NCI-H2081 (cell line): ENCODE measurements around the gene FMN1.

ENCODE experiments used
- DNase-seq, 2 experiments: peaks; one replicate each; lab custom pipeline; 2025; lab: John Stamatoyannopoulos, UW

Gene FMN1

GRCh38 chr15:33119865-33120264 is 74.6 kb downstream of the FMN1 start:
- peak in 1 of 2 experiments; percentile 53 for DNase-seq

GRCh38 chr15:33119273-33119672 is 75.2 kb downstream of the FMN1 start:
- DNase-seq = no peak

- no peak for DNase-seq
Observed at GRCh38 chr15:33116198-33116597, 78.3 kb downstream of the FMN1 start.

DNA sequence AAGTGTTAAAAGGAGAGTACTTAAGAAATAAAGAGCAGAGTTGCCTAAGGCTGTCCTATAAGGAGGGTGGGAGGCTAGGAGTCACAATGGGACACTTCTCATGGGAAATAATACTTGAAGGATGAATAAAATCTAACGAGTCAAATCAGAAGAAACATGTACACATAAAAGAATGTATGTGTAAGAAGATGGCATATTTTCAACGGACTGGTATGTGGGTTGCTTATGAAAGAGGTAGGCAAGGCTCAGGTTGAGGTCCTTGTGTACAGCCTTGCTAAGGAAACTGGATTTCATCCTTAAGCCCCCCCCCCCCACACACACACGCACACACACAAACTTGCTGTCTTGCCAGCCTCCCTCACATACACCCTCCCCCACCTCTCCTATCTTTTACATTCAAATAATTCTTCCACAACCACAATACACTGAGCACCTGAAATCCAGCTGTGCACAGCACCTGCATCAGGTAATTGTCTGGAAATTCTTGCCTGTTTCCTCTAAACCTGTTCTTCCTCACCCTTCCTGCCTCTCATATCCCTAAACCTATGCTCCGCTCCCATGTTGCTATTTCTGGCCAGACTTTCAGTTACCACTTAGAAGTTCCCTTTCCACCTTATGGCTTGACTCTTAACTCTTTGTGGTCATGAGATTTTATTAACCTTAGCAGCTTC is 79.2 kb downstream of the FMN1 start:
- DNase-seq = no peak

DNA sequence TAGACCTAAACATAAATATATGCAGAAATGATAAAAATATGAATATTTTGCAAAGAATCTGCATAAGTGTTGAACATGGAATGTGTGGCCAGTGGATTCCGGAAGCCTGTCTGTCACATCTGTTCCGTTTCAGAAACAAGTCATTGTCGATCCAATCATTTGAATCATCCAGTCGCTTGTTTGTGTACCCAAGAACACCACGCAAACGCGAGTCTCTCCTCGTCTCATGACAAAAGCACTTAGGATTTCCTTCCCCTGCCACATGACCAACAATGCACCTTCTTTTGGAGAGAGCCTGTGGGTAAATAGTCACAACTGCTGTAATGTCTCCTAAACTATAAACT is 80.2 kb downstream of the FMN1 start:
- DNase-seq = no peak

- DNase-seq = no peak
Observed at GRCh38 chr15:33113666-33114373, 80.7 kb downstream of the FMN1 start.

- DNase-seq = no peak
Observed at GRCh38 chr15:33112541-33113105, 81.9 kb downstream of the FMN1 start.

GRCh38 chr15:33111041-33111451 is 83.5 kb downstream of the FMN1 start:
- DNase-seq = no peak

- DNase-seq = no peak
Observed at GRCh38 chr15:33109345-33109744, 85.2 kb downstream of the FMN1 start.

DNA sequence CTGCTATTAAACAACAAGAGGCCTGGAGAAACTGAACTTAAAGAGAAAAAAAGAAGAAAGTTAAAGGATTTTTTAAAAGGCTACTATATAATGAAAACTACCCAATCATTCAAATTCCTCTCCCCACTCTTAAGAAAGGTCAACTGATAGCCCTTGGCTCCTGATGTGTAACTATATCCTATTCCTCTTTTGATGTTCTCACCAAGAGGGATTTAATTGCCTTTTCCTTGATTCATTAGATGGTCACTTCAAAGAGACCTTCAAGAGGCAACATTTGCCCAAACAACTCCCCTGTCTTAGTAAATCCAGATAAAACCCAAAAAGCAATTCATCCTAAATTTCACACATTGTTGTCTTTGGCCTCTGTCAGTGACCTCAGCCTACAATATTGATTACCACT is 86.0 kb downstream of the FMN1 start:
- DNase-seq = no peak

DNA sequence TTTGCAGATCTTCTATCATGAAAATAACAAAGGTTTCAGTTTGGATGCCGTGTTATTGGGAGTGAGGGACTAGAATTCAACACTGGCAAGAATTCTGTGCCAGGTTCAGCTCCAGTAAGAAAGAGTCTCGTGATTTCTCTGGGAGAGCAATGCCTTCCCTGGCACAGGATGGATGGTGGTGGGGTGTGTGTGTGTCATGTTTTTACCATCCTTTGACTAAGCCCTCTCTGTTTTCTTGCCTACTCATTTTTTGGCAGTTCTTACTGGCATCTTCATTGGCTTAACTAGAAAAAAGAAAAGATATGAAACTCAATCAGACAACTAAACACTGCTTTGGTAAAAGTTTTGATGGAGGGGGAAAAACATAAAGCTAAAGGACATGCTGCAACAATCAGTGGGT is 86.6 kb downstream of the FMN1 start:
- no peak for DNase-seq

GRCh38 chr15:33104212-33104611 is 90.3 kb downstream of the FMN1 start:
- DNase-seq = no peak

DNA sequence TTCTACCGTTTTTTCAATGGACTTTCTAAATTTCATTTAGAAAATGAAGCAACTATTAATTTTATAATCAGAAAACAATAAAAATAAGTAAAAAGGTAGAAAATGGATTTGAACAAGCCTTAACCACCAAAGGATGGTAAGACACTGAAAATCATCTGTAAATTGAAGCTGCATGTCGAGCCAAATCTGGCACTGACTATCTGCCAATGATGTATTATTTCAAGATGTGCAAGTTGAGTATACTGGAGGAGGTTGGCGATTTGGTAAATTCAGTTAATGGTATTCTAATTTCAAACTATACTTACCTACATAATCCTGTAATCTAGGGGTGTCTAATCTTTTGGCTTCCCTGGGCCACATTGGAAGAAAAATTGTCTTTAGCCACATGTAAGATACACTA is 93.5 kb downstream of the FMN1 start:
- no peak for DNase-seq

DNA sequence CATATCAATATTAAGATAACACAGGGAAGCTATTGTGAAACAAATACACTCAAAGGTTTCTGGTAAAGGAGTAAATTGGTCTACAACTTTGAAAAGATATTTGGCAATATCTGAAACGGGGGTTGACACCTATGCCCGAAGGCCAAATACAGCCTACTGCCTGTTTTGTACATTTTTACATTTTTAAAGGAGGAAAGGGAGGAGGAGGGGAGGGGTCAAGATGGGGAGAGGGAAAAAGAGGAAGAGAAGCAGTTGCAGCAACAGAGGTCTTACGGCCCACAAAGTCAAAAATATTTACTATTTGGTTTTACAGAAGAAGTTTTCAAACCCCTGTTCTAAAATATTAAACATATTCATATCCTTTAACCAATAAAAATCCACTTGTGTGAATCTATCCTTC is 94.2 kb downstream of the FMN1 start:
- DNase-seq = no peak

- DNase-seq = no peak
Observed at GRCh38 chr15:33099739-33100138, 94.8 kb downstream of the FMN1 start.

- no peak for DNase-seq
Observed at GRCh38 chr15:33099213-33099612, 95.3 kb downstream of the FMN1 start.

- no peak for DNase-seq
Observed at GRCh38 chr15:33098094-33099058, 96.1 kb downstream of the FMN1 start.

DNA sequence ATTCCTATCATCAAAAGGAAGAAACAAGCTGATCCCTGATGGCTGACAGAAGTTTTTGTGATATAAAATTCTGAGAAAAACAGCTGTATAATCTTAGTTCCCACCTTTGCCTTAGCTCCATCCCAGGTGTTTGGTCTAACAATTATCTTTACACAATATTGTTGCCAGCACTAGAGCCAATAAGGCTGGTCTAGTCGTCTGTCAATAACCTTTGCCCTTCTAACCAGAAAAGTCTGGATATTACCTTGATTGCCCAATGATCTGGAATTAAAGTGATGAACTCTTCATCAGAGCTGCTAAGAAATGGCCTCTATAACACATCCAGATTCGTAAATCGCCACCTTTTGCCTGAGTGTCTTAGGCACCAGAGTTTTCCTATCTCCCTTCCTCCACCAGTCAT is 98.4 kb downstream of the FMN1 start:
- DNase-seq = no peak

DNA sequence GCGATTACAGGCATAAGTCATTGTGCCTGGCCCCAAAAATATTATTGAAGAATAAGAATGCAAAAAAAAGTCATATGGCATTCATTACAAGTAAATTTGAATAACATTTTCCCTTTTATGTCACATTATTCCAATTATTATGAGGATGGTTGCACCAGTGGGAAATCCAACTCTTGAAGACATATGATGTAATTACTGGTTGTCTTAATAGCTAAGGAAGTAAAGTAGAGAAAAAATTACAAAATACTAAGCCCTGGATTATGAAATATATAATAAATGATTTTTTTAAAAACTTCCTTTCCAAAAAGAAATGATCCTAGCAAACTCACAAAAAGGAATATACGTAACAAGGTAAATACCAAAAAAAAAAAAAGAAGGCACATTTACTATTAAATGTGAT is 98.9 kb downstream of the FMN1 start:
- DNase-seq = no peak

DNA sequence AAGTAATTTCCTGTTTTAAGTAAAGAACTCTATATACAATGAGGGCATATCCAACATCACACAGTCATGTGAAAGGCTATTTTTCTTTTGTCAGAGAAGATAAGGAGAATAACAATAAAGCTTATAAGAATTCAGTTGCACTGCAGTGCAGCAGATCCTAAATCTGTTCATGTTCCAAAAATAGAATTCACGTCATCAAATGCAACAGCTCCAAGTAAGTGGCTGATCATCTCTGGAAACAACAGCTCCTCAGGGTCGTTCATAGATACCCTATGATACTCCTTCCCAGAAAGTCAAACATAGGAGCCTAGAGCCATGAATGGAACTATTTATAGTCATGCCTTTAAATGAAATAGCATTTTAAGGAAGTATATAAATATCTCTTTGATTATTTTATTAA is 100.2 kb downstream of the FMN1 start:
- DNase-seq = no peak

GRCh38 chr15:33093222-33093621 is 101.3 kb downstream of the FMN1 start:
- no peak for DNase-seq

DNA sequence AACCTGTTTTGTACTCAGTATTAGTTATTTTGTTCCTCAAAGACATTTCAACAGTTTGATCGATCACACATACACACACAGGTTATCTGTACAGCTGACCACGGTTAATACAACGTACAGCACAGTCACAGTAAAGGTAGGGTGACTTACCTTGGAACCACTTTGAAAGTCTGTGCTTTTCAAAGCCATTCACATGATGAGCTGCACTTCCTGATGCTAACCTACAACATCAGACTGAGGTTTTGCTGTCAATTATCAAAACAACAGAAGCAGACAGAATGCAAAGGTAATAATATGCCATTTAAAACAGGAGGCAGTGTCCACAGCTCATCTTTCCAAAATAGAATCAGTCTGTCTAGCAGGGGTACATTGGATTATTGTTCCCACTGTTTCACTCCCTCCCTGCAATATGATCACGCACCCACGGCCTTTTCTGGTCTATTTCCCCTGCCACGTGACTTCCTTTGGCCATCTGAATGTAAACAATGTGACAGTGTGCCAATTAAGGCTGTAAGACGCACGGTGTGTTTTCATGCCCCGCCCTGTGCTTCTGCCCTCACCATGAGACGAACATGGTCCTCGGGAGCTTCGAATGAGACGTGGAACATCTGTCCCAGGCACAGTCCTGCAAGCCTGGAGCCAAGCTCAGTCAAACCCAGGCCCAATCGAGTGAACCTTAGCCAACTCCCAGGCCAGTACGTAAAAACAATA is 102.4 kb downstream of the FMN1 start:
- peak in 1 of 2 experiments; percentile 27 for DNase-seq
